AG08395 (cell line): ENCODE results near the gene ERF.

Experiments
- DNase-seq: peaks from one replicate; pipeline ENCODE4 v3.0.0; 2012; ENCODE audit warnings: mixed read lengths, low spot score

Gene ERF

DNA sequence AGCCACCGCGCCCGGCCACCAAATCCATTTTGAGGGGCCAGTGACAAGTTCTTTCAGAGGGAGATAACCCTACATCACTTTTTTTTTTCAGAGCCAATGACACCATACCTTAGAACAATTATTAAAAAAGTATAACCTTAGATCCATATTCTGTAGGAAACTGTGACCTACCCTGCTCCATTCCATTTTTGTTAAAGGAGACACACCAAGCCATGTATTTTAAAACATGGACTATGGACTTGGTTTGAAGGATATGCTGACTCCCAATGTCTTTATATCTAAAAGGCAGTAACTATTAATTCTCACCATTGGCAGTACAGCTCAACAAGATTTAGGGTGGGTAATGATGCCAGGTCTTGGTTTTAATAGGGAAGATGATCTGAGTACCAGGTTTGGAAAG, 13.6 kb downstream of the ERF start:
- DNase-seq = no peak

DNA sequence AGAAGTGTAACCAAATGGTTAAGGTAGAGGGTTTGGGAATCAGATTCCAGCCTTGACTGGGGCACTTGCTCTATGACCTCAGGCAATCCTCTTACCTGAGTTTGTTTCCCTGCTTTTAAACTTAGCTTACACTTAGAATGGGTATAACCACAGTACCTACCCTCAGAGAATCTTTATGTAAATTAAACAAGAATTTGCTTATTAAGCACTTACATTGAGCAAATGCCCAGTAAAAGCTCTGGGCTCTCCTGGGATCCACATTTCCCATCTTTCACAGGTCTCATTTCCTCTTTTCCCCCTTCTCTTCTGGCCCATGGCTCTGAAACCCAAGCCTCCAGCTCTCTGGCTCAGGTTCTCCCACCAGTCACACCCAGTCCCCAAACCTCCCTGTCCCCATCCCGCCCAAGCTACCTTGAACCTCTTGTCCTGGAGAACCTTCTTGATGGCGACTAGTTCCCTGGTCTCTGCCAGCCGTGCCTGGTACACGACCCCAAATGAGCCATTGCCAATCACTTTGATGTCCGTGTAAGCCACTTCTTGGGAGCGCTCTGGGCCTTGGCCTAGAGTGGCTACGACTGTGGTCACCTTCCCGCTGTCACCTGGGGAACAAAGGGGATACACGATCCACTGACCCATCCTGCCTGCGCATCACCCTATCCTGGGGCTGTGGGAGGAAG, 15.2 kb downstream of the ERF start:
- no peak for DNase-seq

DNA sequence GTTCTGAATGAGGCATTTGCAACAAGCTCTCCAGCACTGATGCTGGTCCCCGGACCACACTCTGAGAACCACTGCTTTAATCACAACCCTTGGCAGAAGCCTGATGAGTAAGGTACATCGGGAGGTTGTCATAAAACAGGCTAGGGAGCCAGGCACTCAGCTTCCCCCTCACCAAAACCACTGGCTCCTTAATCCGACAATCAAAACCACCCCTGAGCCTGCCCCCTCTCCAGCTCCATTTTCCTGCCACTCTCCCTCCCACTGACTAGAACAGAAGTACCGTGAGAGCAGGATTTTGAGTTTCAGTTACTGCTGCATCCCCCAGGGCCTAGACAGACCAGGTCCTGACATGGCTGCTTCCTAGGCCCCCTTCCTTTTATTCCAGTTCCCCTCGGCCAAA, 19.7 kb downstream of the ERF start:
- DNase-seq = no peak

DNA sequence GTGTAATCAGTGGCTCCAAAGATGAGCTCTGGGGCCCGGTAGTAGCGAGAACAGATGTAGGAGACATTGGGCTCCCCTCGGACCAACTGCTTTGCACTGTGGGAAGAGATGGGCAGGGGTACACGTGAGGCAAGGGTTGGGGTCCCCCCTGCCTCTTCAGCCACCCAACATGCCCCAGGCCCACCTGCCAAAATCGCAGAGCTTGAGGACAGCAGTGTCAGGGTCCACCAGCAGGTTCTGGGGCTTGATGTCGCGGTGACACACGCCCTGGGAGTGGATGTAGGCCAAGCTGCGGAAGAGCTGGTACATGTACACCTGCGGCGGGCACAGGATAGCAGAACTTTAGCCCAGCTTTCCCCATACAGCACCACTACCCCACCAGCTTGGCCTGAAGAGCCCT, 20.6 kb downstream of the ERF start:
- DNase-seq = no peak

DNA sequence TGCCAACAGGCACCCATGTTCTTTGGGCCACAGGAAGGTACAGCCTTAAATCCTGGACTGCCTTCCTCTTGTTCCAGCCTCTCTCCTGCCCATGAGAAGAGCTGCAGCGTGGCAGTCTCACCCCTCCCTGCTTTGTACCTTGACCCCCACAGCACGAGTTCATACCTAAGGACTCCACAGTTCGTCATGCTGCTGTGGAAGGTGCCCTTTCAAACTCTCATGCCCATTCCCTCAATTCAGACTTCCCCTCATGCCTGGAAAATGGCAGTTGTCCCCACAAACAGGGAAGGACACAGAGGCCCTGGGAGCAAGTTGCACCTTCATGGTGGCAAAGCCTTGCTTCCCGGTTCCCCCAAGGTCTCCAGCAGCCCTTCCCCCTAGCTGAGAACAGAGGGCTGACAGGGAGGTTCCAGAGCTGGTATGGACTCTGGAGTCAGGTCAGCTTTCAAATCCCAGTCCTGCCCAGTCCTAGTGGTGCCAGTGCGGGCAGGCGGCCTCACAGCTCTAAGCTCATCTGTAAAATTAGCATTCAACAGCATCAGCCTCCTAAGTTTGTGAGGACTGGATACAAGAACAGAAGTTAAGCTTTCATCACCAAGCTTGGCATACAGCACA, 21.1 kb downstream of the ERF start:
- no peak for DNase-seq

DNA sequence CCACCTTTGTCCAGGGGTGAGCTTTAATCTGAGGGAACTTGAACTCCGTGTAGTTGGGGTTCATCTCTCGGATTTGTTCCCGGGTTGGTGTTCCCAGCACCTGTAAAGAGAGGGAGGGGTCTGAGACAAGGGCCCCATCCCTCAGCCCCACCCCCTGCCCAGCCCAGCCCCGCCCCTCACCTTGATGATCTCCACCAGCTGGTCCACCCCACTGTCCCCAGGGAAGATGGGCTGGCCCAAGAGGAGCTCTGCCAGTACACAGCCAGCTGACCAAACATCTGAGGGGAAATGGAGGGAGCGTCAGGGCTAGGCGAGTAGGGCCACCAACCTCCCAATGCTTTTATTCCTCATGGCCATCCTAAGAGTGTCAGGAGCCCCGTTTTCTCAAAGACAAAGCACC, 21.8 kb downstream of the ERF start:
- no peak for DNase-seq

DNA sequence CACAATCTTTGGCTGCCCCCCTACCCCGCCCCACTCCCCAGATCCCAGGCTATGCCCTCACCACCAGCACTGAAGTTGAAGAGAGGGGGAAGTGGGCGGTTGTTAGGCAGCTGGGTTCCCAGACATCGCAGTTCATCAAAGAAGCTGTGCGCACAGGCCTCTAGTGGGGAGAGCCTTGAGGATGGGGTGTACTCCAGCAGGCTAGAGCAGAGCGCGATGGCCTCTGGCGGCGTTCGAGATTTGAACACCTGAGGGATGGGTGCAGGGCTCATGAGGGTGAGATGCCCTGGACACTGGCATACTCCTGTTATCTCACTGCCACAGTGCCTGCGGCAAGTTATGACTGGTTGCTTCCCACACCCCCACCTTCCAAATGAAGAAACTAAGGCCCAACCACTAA, 22.5 kb downstream of the ERF start:
- DNase-seq = no peak

DNA sequence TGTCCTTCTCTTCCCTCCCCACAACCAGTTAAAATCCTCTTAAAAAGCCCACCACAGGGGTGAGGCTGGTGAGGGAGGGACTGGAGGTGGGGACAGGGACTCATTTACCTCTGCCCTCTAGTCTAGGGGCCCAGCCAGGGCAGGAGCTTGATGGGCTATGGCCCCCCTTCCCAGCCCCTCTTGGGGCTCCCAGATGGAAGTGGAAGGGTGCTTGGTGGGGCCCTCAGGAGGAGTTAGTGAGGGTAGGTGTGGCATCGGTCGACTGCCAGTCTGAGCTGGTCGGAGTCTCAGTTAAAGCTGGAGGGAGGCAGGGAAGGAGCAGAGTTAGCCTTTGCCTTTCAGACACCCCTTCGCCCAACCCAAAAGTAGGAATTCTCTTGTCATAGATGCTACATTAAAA, 24.4 kb downstream of the ERF start:
- DNase-seq = no peak

DNA sequence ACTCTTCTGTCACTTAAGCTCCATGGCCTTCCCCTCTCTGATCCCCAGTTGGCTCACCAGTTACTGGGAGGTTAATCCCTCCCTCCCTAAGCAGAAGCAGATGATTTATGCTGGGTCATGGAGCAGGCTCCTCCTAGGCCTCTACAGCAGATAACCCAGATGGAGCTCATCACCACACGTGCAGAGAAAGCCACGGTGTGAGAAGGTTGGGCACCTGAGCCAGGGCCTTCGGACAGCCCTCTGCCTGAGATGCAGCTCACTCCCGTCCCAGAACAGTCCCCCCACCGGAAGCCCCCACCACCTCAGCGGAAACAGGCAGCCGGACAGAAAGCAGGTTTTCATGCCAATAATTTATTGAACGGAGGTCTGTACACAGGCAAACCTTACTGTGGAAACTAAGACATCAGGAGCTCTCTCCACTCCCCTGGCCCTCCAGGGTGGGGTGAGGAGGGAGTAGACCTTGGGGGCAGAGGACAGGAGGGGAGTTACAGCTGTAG, 25.0 kb downstream of the ERF start:
- peak; percentile 58 for DNase-seq

DNA sequence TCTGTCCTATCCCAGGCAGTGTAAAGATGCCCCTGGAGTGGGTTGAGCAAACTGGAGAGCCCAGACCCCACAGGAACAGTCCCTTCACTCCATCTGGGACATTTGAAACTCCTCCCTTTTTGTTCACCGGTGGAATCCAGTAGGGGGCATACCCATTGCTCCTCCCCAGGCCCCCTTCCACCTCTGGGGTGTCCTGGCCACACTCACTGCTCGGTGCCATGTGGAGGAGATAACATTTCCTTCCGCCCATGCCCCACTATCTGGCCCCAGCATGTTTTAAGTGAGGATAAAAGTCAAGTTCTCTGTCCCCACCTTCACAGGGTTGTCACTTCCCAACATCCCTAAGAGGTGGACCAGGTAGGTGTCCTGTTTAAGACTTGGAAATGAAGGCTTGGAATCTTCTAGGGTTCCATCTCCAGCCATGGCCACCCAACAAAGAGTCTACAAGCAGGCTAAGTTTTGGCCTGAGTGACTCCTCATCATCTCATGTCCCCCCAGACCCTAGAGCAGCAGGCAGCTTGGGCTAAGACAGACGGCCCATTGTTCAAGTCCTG, 25.6 kb downstream of the ERF start:
- no peak for DNase-seq

DNA sequence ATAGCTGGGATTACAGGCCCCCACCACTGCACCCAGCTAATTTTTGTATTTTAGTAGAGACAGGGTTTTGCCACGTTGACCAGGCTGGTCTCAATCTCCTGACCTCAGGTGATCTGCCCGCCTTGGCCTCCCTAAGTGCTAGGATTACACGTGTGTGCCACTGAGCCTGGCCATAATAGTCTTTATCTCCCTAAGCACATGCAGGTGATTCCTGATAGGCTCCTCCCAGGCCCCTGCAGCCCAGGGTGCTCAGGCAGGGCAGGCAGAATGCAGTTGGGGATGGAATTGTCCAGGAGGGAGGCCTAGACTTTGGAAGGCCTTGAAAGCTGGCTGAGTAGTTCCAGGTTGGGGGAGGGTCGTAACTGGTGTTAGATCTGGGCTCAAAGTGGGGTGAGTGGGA, 26.3 kb downstream of the ERF start:
- DNase-seq = no peak

DNA sequence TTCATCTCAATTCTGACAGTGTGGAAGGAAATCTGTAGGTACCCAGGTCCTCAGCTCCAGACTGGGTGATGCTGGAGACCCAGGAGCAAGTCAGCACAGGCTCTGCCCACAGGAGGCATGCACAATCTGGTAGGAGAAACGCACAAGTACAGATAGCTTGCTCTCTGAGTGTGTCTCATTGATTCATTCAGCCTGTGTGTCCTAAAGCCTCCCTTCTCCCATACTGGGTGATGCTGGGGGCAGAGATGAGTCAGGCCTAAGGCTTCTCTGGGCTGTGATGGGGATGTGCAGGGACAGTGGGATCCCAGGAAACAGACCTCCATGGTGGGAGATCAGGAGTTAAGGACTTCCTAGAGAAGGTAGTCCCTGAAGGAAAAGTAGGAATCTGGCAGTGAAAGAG, 28.0 kb downstream of the ERF start:
- no peak for DNase-seq

DNA sequence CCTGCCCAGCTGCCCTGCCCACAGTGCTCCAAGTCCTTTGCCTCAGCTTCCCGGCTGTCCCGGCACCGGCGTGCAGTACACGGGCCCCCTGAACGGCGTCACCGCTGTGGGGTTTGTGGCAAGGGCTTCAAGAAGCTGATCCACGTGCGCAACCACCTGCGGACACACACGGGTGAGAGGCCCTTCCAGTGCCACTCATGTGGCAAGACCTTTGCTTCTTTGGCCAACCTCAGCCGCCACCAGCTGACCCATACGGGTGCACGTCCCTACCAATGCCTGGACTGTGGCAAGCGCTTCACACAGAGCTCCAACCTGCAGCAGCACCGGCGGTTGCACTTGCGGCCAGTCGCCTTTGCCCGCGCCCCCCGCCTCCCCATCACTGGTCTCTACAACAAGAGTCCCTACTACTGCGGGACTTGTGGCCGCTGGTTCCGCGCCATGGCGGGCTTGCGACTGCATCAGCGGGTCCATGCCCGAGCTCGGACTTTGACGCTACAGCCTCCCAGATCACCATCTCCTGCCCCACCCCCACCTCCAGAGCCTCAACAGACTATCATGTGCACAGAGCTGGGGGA, 29.1 kb downstream of the ERF start:
- no peak for DNase-seq

DNA sequence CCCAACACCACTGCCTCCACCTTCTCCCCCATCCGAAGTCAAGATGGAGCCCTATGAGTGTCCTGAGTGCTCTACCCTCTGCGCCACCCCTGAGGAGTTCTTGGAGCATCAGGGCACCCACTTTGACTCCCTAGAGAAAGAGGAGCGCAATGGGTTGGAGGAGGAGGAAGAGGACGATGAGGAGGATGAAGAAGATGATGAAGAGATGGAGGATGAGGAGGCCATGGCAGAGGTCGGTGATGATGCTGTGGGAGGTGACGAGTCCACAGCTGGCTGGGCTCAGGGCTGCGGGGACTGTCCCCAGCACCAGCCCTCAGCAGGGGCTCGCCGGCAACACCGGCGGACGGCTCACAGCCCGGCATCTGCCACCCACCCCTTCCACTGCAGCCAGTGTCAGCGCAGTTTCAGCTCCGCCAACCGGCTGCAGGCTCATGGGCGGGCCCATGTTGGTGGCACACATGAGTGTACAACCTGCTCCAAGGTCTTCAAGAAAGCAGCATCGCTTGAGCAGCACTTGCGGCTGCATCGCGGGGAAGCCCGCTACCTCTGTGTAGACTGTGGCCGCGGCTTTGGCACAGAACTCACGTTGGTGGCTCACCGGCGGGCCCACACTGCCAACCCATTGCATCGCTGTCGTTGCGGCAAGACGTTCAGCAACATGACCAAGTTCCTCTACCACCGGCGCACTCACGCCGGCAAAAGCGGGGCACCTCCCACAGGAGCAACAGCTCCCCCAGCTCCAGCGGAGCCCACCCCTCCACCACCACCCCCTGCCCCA, 29.8 kb downstream of the ERF start:
- DNase-seq = no peak

DNA sequence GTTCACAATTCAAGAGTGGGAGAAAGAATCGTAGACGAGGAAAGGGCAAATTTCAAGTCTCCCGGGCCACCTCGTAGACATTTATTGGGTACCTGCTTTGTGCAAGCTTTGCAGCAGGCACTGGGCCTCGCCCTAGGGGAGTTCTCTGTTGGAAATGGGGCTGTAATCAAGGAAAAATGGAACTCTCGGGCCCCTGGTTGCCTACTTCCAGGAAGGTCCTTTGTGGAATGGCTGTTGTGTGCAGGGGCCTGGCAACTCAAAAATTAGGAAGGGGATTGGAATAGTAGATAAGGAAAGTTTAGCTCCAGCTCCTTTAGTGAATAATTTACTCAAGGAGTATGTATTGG, 34.2 kb downstream of the ERF start:
- no peak for DNase-seq

DNA sequence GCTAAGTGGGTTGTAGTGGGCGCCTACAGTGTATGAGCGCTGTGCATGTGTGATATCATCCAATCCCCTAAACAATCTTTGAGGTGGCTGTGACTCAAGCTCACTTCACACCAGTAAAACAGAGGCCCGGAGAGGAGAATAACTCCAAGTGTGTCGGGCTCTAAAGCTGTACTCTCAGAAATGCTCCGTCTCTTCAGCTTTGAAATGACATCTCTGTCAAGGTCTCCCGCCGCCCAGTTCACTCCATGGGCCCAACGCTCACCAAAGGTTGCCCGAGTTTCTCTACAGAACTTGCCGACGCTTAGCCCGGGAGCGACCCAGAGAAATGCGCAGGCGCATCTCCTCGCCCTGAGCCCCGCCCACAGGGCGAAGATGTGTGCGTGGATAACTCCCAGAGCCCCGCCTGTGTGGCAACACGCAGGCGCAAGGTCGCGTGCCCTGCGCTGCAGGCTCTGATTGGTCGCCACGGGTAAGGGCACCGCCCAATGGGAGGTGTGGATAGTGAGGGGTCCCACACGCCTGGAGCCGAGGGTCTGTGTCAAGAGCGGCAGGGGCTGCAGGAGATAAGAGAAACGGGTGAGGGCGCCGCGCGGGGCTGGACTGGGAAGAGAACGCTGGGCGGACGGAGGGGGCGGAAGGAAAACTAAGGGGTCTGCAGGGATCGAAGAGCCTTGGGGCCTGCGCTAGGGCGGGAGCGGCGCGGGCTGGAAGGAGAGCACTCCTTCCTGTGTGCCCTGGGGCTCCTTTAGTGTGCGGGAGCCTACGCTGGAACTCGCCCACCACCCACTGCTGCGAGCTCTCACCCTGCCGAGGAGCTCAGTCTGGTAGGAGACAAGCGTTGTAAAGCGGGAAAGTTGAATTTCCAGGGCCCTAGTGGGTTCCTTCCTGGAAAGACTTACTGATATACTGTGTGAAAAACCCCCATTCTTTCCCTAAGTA, 34.8 kb downstream of the ERF start, which contains the start of gene ZNF526:
Gene ZNF526 (plus strand): TSS at position 501 of the 939 bp plus-strand sequence. CDS start 4,092 bp downstream, outside the sequence.
- DNase-seq = peak; percentile 100

DNA sequence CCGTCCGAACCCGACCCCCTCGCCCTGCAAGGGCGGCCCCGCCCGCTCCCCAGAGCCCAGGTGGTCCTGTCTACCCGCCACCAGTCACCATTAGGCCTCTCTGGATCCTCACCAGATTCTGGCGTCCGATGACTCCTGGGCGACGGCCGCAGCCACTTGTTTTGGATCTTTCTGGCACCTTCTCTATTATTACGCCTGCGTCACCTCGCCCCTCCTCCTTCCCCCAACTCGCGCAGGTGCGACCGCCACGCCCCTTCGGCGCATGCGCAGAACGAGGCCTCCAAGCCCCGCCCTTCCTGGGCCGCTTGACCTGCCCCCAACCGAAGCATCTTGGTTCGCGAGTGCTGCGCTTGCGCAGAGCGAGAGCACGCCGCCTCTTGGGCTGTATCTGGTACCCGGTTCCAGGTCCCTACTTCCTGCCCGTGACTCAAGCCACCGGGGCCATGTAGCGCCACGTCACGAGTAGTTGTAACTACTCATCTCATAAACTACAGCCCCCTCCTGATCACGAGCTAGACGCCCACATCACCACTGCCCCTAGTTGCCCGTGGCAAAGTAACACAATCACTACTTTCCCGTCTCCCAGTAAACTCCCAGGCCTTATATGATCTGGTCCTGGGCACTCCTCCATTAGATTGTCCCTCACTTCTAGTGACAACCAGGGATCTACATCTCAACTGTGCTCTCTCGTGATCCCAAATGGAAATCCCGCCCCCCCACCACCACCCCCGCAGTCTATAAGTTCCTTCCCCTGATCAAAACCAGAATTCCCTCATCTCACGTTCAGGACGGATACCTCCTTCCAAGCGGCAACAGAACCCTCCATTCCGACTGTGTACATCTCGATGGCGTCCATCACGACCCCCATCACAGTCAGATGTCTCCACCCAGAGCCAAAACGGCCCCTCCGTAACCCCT, 37.1 kb downstream of the ERF start, which contains the start of gene DEDD2:
Gene DEDD2 (minus strand): TSS at position 158 of the 918 bp plus-strand sequence. CDS start 670 bp downstream, outside the sequence.
- peak; percentile 99 for DNase-seq

DNA sequence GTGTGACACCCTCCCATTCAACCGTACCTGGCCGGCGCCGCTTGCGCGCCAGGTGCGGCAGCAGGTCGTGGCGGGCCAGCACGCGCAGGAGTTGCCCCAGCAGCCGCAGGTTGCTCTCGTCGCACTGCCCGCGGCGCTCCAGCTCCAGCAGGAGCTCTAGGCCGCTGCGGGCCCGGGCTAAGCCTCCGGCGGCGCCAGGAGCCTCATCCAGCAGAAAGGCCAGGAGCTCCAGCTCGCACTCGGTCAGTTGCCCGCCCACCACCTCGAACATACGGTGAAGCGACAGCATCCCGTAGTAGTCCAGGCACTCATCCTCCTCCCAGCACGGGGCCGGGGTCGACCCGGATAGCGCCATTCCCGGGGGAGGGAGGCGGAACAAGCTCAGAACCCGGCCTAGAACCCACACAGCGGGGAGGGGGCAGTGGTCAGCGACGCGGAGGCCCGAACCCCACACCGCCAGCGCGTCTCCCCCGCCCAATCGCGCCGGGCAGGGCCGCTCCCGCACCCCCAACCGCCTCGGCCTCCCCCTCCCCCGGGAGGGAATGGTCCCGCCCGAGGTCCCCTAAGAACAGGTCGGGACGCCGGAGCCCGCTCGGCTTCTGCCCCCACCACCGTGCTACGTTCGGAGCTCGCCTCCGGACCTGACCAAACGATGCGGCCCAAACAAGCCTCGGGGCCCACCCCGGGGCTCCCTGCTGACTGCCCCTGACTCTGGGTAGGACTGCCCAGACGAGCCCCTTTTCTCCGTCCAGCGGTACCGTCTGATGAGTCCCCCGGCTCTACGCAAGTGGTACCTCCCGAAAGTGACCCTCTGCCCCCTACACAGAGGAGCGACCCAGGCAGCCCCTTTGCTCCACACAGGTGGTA, 38.0 kb downstream of the ERF start:
- peak; percentile 31 for DNase-seq
